ENCODE data around the gene ALDH1B1.

DNA sequence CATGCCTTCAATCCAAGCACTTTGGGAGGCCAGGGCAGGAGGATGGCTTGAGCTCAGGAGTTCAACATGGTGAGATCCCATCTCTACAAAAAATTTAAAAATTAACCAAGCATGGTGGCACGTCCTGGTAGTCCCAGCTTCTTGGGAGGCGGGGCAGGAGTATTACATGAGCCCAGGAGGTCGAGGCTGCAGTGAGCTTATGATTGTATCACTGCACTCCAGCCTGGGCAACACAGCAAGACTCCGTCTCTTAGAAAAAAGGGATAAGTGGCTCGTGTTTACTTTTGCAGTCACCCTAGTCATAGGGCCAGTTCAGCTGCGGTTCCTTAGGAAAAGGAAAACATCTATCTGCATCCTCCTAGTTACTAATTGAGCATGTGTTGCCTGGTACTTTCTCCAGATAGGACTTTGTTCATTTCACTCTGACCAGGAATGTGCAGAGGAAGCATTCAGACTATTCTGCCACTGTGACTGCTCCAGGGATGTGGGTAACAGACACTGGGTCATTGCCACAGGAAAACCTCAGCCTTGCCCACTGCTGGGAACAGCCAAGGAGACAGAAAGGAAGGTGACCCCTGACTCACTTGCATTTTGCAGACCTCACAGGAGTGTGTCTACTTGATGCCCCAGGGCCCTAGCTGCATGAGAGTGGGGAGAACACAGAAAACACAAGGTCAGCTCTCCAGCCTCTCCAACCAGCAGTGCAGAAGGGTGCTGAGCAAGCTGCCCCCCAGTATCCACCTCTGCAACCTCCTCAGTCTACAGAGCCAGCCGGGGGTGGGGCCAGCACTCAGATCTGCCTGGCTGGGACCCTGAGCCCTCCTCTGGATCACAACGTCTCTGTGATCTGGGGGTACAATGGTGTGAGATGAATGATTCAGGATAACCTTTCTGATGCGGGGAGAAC is 33.9 kb upstream of the ALDH1B1 start:
- no peak for TF ChIP-seq FUBP1 (CRISPR knock-in tag; IDR thresholded peaks at IDR 0.05; ENCODE audit: borderline replicate concordance)
- TF ChIP-seq PCBP1 (IDR thresholded peaks at IDR 0.05; ENCODE audit: borderline replicate concordance, low read depth, low read length), result no peak
- TF ChIP-seq, protein P1, sequence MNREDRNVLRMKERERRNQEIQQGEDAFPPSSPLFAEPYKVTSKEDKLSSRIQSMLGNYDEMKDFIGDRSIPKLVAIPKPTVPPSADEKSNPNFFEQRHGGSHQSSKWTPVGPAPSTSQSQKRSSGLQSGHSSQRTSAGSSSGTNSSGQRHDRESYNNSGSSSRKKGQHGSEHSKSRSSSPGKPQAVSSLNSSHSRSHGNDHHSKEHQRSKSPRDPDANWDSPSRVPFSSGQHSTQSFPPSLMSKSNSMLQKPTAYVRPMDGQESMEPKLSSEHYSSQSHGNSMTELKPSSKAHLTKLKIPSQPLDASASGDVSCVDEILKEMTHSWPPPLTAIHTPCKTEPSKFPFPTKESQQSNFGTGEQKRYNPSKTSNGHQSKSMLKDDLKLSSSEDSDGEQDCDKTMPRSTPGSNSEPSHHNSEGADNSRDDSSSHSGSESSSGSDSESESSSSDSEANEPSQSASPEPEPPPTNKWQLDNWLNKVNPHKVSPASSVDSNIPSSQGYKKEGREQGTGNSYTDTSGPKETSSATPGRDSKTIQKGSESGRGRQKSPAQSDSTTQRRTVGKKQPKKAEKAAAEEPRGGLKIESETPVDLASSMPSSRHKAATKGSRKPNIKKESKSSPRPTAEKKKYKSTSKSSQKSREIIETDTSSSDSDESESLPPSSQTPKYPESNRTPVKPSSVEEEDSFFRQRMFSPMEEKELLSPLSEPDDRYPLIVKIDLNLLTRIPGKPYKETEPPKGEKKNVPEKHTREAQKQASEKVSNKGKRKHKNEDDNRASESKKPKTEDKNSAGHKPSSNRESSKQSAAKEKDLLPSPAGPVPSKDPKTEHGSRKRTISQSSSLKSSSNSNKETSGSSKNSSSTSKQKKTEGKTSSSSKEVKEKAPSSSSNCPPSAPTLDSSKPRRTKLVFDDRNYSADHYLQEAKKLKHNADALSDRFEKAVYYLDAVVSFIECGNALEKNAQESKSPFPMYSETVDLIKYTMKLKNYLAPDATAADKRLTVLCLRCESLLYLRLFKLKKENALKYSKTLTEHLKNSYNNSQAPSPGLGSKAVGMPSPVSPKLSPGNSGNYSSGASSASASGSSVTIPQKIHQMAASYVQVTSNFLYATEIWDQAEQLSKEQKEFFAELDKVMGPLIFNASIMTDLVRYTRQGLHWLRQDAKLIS (CRISPR knock-in tag; IDR thresholded peaks at IDR 0.05), result no peak
- TF ChIP-seq, protein P2, sequence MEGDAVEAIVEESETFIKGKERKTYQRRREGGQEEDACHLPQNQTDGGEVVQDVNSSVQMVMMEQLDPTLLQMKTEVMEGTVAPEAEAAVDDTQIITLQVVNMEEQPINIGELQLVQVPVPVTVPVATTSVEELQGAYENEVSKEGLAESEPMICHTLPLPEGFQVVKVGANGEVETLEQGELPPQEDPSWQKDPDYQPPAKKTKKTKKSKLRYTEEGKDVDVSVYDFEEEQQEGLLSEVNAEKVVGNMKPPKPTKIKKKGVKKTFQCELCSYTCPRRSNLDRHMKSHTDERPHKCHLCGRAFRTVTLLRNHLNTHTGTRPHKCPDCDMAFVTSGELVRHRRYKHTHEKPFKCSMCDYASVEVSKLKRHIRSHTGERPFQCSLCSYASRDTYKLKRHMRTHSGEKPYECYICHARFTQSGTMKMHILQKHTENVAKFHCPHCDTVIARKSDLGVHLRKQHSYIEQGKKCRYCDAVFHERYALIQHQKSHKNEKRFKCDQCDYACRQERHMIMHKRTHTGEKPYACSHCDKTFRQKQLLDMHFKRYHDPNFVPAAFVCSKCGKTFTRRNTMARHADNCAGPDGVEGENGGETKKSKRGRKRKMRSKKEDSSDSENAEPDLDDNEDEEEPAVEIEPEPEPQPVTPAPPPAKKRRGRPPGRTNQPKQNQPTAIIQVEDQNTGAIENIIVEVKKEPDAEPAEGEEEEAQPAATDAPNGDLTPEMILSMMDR (CRISPR knock-in tag; IDR thresholded peaks at IDR 0.05), result no peak
- no peak for TF ChIP-seq RFX5 (IDR thresholded peaks at IDR 0.05; ENCODE audit: low read depth, low read length)

Data from HepG2 (cell line).